Measurements from ENCODE around the gene TNFAIP3.

Gene TNFAIP3

GRCh38 chr6:137860394-137861005 lies 6.6 kb upstream of the TNFAIP3 start:
- no peak for TF ChIP-seq CTCF (IDR thresholded peaks at IDR 0.05; ENCODE audit: extremely low read depth, missing control alignments)
- no peak for DNase-seq (ENCODE audit: low spot score)

GRCh38 chr6:137861550-137862337 lies 5.3 kb upstream of the TNFAIP3 start:
- DNase-seq (ENCODE audit: low spot score) = no peak
- no peak for TF ChIP-seq CTCF (IDR thresholded peaks at IDR 0.05; ENCODE audit: extremely low read depth, missing control alignments)

- no peak for TF ChIP-seq CTCF (IDR thresholded peaks at IDR 0.05; ENCODE audit: extremely low read depth, missing control alignments)
- DNase-seq (ENCODE audit: low spot score) = no peak
Measured at GRCh38 chr6:137862419-137863090, 4.5 kb upstream of the TNFAIP3 start.

GRCh38 chr6:137863091-137863797 lies 3.8 kb upstream of the TNFAIP3 start:
- no peak for TF ChIP-seq CTCF (IDR thresholded peaks at IDR 0.05; ENCODE audit: extremely low read depth, missing control alignments)

GRCh38 chr6:137864812-137865508 lies 2.1 kb upstream of the TNFAIP3 start:
- TF ChIP-seq CTCF (IDR thresholded peaks at IDR 0.05; ENCODE audit: extremely low read depth, missing control alignments) = no peak
- no peak for DNase-seq (ENCODE audit: low spot score)

More at GRCh38 chr6:137863091-137863797, 3.8 kb upstream of the TNFAIP3 start:
- no peak for DNase-seq (ENCODE audit: low spot score)

GRCh38 chr6:137866200-137866913 lies 702 bp upstream of the TNFAIP3 start:
- no peak for TF ChIP-seq CTCF (IDR thresholded peaks at IDR 0.05; ENCODE audit: extremely low read depth, missing control alignments)
- DNase-seq (ENCODE audit: low spot score) = peak; percentile 57

Measured in GM20000 (cell line).